HEK293 (cell line): ENCODE measurements around the gene CDK5.
"Not testable (repeated sequence)": the region's sequence is repeated elsewhere in the genome, so short reads cannot be mapped to it uniquely, and the experiment has no call there.

Source experiments
- CTCF ChIA-PET: fragments of 350-600 bp; formaldehyde crosslinking; extraction: SDS; loops from one replicate; lab custom pipeline; 2021; ENCODE audit warnings: antibody characterized with exemption; lab: Yijun Ruan, JAX
- POLR2A ChIA-PET: fragments of 300-600 bp; formaldehyde crosslinking; extraction: SDS; loops from one replicate; lab custom pipeline; 2020; ENCODE audit warnings: antibody characterized with exemption, inconsistent platforms; lab: Yijun Ruan, JAX
- H3K27ac ChIP-seq: fragments of 200-500 bp; sonication (Bioruptor generic); 2 replicates; pipeline ENCODE4 v1.5.1; 2014; ENCODE audit warnings: low read depth, low read length, control low read depth, inconsistent platforms; ENCODE audit errors: extremely low read depth
- H3K36me3 ChIP-seq, 2 experiments: fragments of 200-500 bp in 1 of 2; sonication (Bioruptor generic) in 1 of 2; 1 replicate in 1 of 2; 2 replicates in 1 of 2; pipeline ENCODE4 v1.5.1; 2014 to 2017; ENCODE audit warnings: inconsistent platforms in 2 of 2, low read length in 2 of 2; ENCODE audit not compliant: control insufficient read depth in 2 of 2, insufficient read depth in 1 of 2
- H3K4me1 ChIP-seq: fragments of 200-500 bp; sonication (Bioruptor generic); 2 replicates; pipeline ENCODE4 v1.5.1; 2014; ENCODE audit warnings: mild to moderate bottlenecking, low read length, inconsistent platforms; ENCODE audit not compliant: control insufficient read depth, insufficient read depth
- H3K4me3 ChIP-seq: 2 replicates; pipeline ENCODE4 v1.5.1; 2011; ENCODE audit warnings: low read depth, mild to moderate bottlenecking, control low read depth, low read length, moderate library complexity
- H3K9me3 ChIP-seq: fragments of 200-500 bp; sonication (Bioruptor generic); 2 replicates; pipeline ENCODE4 v1.5.1; 2014; ENCODE audit warnings: low read depth, low read length, inconsistent platforms; ENCODE audit not compliant: control insufficient read depth, insufficient read depth
- BCL11B ChIP-seq: fragments of 450-650 bp; formaldehyde crosslinking; IDR thresholded peaks from 2 replicates; pipeline ENCODE4 v1.5.1; 2016; ENCODE audit warnings: low read depth, missing biosample characterization, missing genetic modification characterization
- GLIS1 ChIP-seq: fragments of 450-650 bp; formaldehyde crosslinking; IDR thresholded peaks from 2 replicates; pipeline ENCODE4 v1.5.1; 2016; ENCODE audit warnings: missing biosample characterization, missing genetic modification characterization
- KLF7 ChIP-seq: fragments of 450-650 bp; formaldehyde crosslinking; IDR thresholded peaks from 2 replicates; pipeline ENCODE4 v1.5.1; 2016; ENCODE audit warnings: missing biosample characterization, missing genetic modification characterization, borderline replicate concordance
- PRDM1 ChIP-seq: fragments of 450-650 bp; formaldehyde crosslinking; IDR thresholded peaks from 2 replicates; pipeline ENCODE4; 2016; ENCODE audit warnings: missing biosample characterization, missing genetic modification characterization
- WT1 ChIP-seq: fragments of 450-650 bp; formaldehyde crosslinking; IDR thresholded peaks from 2 replicates; pipeline ENCODE4 v1.5.1; 2016; ENCODE audit warnings: missing biosample characterization, missing genetic modification characterization
- ZIC2 ChIP-seq: fragments of 450-650 bp; formaldehyde crosslinking; IDR thresholded peaks from 2 replicates; pipeline ENCODE4 v1.5.1; 2016; ENCODE audit warnings: missing biosample characterization, missing genetic modification characterization
- ZNF2 ChIP-seq: fragments of 450-650 bp; formaldehyde crosslinking; IDR thresholded peaks from 2 replicates; pipeline ENCODE4 v1.5.1; 2016; ENCODE audit warnings: missing biosample characterization, missing genetic modification characterization
- ZNF239 ChIP-seq: fragments of 450-650 bp; formaldehyde crosslinking; IDR thresholded peaks from 2 replicates; pipeline ENCODE4 v1.5.1; 2016; ENCODE audit warnings: missing biosample characterization, missing genetic modification characterization
- ZNF311 ChIP-seq: fragments of 450-650 bp; formaldehyde crosslinking; IDR thresholded peaks from 2 replicates; pipeline ENCODE4 v1.5.1; 2017; ENCODE audit warnings: missing biosample characterization, missing genetic modification characterization, borderline replicate concordance
- ZNF623 ChIP-seq: fragments of 450-650 bp; formaldehyde crosslinking; IDR thresholded peaks from 2 replicates; pipeline ENCODE4 v1.5.1; 2016; ENCODE audit warnings: missing biosample characterization, missing genetic modification characterization
- ZNF629 ChIP-seq: fragments of 450-650 bp; formaldehyde crosslinking; IDR thresholded peaks from 2 replicates; pipeline ENCODE4 v1.5.1; 2017; ENCODE audit warnings: missing biosample characterization, missing genetic modification characterization
- ZNF747 ChIP-seq: fragments of 450-650 bp; formaldehyde crosslinking; IDR thresholded peaks from 2 replicates; pipeline ENCODE4 v1.5.1; 2016; ENCODE audit warnings: missing biosample characterization, missing genetic modification characterization
- ZNF830 ChIP-seq: fragments of 450-650 bp; IDR thresholded peaks from 2 replicates; pipeline ENCODE4 v1.5.0; 2018; ENCODE audit warnings: missing biosample characterization, missing genetic modification characterization, low read depth, mild to moderate bottlenecking, moderate library complexity
- TF ChIP-seq, protein P1 (sequence below): IDR thresholded peaks from 2 replicates; pipeline ENCODE4 v1.6.1; 2011; ENCODE audit warnings: mild to moderate bottlenecking, low read depth, low read length, borderline replicate concordance
- TF ChIP-seq, protein P2 (sequence below): fragments of 450-650 bp; formaldehyde crosslinking; IDR thresholded peaks from 2 replicates; pipeline ENCODE4 v1.5.0; 2017; ENCODE audit warnings: missing biosample characterization, missing genetic modification characterization, borderline replicate concordance
- TF ChIP-seq, protein P3 (sequence below): fragments of 450-650 bp; formaldehyde crosslinking; IDR thresholded peaks from 2 replicates; pipeline ENCODE4 v1.5.1; 2016; ENCODE audit warnings: missing biosample characterization, missing genetic modification characterization
- TF ChIP-seq, protein P4 (sequence below): fragments of 450-650 bp; formaldehyde crosslinking; IDR thresholded peaks from 2 replicates; pipeline ENCODE4 v1.5.1; 2016; ENCODE audit warnings: missing biosample characterization, missing genetic modification characterization

The CDK5 gene

DNA sequence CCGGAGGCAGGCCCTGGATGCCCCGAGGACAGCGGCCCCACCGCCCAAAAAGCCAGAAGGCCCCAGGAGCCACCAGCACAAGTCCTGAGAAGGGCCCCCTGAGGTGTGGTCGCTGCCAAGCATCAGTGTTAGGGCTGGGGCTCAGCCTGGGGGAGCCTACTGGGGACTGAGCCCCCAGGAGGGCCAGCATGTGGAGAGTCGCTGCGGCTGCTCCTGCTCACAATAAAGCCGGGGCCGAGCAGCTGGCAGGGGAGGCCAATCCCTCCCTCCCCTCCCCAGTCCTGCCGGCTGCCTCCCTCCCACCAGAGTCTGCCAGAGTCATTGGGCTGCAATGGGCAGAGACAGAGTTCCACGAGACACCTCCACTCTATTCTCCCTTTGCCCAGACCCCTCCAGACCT is 12.4 kb downstream of the CDK5 start:
- Histone ChIP-seq H3K9me3 (no peaks in the 10 kb centered on the region), H3K36me3 (peaks cover 0 to 36% of the 10 kb centered on the region in 2 experiments; a peak in 1 of 3 replicates), H3K4me1 (no peaks in the 10 kb centered on the region), H3K4me3 (no peak overlapping the region), H3K27ac (no peak overlapping the region)
- POLR2A ChIA-PET = interaction anchor here (1.4 kb wide), 1 partner anchor 17 kb away, joined by 4 read pairs; the partner anchor contains the start of gene ABCB8
- TF ChIP-seq GLIS1 (tag by site-specific recombination) (peak; percentile 51), ZIC2 (tag by site-specific recombination) (peak; percentile 80)
- TF ChIP-seq, protein P1, sequence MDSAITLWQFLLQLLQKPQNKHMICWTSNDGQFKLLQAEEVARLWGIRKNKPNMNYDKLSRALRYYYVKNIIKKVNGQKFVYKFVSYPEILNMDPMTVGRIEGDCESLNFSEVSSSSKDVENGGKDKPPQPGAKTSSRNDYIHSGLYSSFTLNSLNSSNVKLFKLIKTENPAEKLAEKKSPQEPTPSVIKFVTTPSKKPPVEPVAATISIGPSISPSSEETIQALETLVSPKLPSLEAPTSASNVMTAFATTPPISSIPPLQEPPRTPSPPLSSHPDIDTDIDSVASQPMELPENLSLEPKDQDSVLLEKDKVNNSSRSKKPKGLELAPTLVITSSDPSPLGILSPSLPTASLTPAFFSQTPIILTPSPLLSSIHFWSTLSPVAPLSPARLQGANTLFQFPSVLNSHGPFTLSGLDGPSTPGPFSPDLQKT = no peak
- CTCF ChIA-PET = interaction anchor here (0.7 to 1.2 kb wide), 2 partner anchors 33 to 36 kb away, joined by 3 to 4 read pairs; partner anchors contain the start of gene FASTK

DNA sequence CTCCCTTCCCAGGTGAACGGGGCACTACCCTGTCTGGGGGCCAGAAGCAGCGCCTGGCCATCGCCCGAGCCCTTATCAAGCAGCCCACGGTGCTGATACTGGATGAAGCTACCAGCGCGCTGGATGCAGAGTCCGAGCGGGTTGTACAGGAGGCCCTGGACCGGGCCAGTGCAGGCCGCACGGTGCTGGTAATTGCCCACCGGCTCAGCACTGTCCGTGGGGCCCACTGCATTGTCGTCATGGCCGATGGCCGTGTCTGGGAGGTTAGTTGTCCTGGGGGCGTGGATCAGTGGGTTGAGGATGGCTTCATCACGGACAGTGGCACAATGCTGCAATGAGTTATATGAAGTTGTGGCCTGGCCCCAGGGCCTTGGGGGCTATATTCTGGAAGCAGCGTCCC is 13.7 kb downstream of the CDK5 start:
- Histone ChIP-seq H3K27ac (no peak overlapping the region), H3K9me3 (no peaks in the 10 kb centered on the region), H3K4me3 (no peak overlapping the region), H3K4me1 (peaks cover 4% of the 10 kb centered on the region), H3K36me3 (peaks cover 0 to 36% of the 10 kb centered on the region in 2 experiments; a peak in 1 of 3 replicates)
- TF ChIP-seq, protein P2, sequence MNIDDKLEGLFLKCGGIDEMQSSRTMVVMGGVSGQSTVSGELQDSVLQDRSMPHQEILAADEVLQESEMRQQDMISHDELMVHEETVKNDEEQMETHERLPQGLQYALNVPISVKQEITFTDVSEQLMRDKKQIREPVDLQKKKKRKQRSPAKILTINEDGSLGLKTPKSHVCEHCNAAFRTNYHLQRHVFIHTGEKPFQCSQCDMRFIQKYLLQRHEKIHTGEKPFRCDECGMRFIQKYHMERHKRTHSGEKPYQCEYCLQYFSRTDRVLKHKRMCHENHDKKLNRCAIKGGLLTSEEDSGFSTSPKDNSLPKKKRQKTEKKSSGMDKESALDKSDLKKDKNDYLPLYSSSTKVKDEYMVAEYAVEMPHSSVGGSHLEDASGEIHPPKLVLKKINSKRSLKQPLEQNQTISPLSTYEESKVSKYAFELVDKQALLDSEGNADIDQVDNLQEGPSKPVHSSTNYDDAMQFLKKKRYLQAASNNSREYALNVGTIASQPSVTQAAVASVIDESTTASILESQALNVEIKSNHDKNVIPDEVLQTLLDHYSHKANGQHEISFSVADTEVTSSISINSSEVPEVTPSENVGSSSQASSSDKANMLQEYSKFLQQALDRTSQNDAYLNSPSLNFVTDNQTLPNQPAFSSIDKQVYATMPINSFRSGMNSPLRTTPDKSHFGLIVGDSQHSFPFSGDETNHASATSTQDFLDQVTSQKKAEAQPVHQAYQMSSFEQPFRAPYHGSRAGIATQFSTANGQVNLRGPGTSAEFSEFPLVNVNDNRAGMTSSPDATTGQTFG (tag by site-specific recombination) = no peak
- no peak for TF ChIP-seq BCL11B
- no peak for TF ChIP-seq ZNF311
- TF ChIP-seq ZNF623 (tag by site-specific recombination) = no peak
- TF ChIP-seq ZNF629 (tag by site-specific recombination) = no peak
- TF ChIP-seq PRDM1 (tag by site-specific recombination) = no peak
- no peak for TF ChIP-seq ZNF747 (tag by site-specific recombination)
- TF ChIP-seq, protein P3, sequence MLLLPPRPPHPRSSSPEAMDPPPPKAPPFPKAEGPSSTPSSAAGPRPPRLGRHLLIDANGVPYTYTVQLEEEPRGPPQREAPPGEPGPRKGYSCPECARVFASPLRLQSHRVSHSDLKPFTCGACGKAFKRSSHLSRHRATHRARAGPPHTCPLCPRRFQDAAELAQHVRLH (tag by site-specific recombination) = no peak
- TF ChIP-seq, protein P4, sequence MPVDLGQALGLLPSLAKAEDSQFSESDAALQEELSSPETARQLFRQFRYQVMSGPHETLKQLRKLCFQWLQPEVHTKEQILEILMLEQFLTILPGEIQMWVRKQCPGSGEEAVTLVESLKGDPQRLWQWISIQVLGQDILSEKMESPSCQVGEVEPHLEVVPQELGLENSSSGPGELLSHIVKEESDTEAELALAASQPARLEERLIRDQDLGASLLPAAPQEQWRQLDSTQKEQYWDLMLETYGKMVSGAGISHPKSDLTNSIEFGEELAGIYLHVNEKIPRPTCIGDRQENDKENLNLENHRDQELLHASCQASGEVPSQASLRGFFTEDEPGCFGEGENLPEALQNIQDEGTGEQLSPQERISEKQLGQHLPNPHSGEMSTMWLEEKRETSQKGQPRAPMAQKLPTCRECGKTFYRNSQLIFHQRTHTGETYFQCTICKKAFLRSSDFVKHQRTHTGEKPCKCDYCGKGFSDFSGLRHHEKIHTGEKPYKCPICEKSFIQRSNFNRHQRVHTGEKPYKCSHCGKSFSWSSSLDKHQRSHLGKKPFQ (tag by site-specific recombination) = no peak
- no peak for TF ChIP-seq ZNF2 (tag by site-specific recombination)
- no peak for TF ChIP-seq ZNF239 (tag by site-specific recombination)
- TF ChIP-seq WT1 (tag by site-specific recombination) = no peak
- TF ChIP-seq KLF7 (tag by site-specific recombination) = no peak
- no peak for TF ChIP-seq ZNF830 (tag by site-specific recombination)
- POLR2A ChIA-PET = interaction anchor here (0.6 to 1.4 kb wide), 2 partner anchors 15 to 16 kb away, joined by 3 to 4 read pairs; partner anchors contain the start of gene ABCB8
- CTCF ChIA-PET = no interaction called here

DNA sequence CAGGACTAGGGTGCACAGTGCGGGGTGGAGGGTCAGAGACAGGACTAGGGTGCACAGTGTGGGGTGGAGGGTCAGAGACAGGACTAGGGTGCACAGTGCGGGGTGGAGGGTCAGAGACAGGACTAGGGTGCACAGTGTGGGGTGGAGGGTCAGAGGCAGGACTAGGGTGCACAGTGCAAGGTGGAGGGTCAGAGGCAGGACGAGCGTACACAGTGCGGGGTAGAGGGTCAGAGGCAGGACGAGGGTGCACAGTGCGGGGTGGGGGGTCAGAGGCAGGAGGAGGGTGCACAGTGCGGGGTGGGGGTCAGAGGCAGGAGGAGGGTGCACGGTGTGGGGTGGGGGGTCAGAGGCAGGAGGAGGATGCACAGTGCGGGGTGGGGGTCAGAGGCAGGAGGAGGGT is 14.2 kb downstream of the CDK5 start:
- H3K9me3 ChIP-seq, H3K27ac ChIP-seq, H3K4me3 ChIP-seq, H3K4me1 ChIP-seq, CTCF ChIA-PET: not testable (repeated sequence)
- POLR2A ChIA-PET = interaction anchor here (0.6 kb wide), 1 partner anchor 14 kb away, joined by 3 read pairs; no protein-coding TSS in a partner anchor
- H3K36me3 ChIP-seq = peaks cover 0 to 36% of the 10 kb centered on the region in 2 experiments; a peak in 1 of 3 replicates
